Activated CD8-positive, alpha-beta memory T cell treated with anti-CD3 and anti-CD28 coated beads for 48 hours (primary cell): ENCODE data around the gene LSS.
"Not testable (repeated sequence)": the region's sequence is repeated elsewhere in the genome, so short reads cannot be mapped to it uniquely, and the experiment has no call there.

Source experiments
- DNase-seq, 3 experiments: peaks; one replicate each; pipeline ENCODE4 v3.0.0-alpha.2; 2020; ENCODE audit warnings: low read depth in 2 of 3, low spot score in 2 of 3

Gene LSS

GRCh38 chr21:46154955-46155513 lies 73.5 kb downstream of the LSS start:
- no peak for DNase-seq

GRCh38 chr21:46154155-46154954 lies 74.2 kb downstream of the LSS start:
- DNase-seq, result no peak

GRCh38 chr21:46153247-46154154 lies 75.1 kb downstream of the LSS start:
- DNase-seq, result peak in 1 of 3 experiments; percentile 48

GRCh38 chr21:46152927-46153246 lies 75.7 kb downstream of the LSS start:
- no peak for DNase-seq

- DNase-seq, result no peak
Measured at GRCh38 chr21:46151989-46152926, 76.3 kb downstream of the LSS start.

- no peak for DNase-seq
Measured at GRCh38 chr21:46151261-46151988, 77.1 kb downstream of the LSS start.

- no peak for DNase-seq
Measured at GRCh38 chr21:46150491-46151121, 78.0 kb downstream of the LSS start.

- DNase-seq, result no peak
Measured at GRCh38 chr21:46150073-46150472, 78.5 kb downstream of the LSS start.

- no peak for DNase-seq
Measured at GRCh38 chr21:46149205-46149901, 79.2 kb downstream of the LSS start.

- DNase-seq, result no peak
Measured at GRCh38 chr21:46148106-46148505, 80.5 kb downstream of the LSS start.

- DNase-seq, result not testable (repeated sequence)
Measured at GRCh38 chr21:46147429-46147828, 81.1 kb downstream of the LSS start.

GRCh38 chr21:46146856-46147255 lies 81.7 kb downstream of the LSS start:
- no peak for DNase-seq

- DNase-seq, result no peak
Measured at GRCh38 chr21:46145840-46146691, 82.5 kb downstream of the LSS start.

GRCh38 chr21:46145159-46145839 lies 83.3 kb downstream of the LSS start:
- no peak for DNase-seq

GRCh38 chr21:46144464-46145070 lies 84.0 kb downstream of the LSS start:
- DNase-seq, result no peak

- no peak for DNase-seq
Measured at GRCh38 chr21:46142582-46143473, 85.7 kb downstream of the LSS start.
